ENCODE results near the gene UBL3. TPM values are rescaled to one million over a fixed set of nuclear protein-coding genes. Genes with fewer than 3 reads are reported as not detected.

The UBL3 gene
- total and polyA plus RNA-seq, 10 of the 15 experiments (the other 5 are each of a cell fraction or from before 2014, with no cell fraction given), result 5.5 to 13.7 (median 10.6) TPM

DNA sequence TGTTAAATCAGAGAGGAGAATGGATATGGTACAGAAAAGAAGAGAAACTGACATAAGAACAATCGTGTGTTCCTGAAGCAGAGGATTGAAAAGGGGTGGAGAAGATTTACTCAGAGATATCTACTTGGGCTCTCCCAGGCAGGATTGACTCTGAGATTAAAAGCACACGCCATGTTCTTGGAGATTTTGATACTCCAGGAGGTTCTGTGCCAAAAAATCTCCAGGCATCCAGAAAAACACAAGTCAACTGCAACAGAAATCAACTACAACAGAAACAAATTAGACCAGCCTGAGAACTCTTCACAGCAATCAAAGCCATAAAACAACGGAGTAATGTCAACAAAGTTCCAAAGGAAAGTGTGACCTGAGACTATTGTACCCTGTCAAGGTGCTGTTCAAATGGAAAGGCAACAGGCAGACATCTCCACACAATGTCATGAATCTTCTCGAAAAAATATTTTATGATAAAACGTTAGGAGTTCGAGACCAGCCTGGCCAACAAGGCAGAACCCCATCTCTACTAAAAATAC lies 104.2 kb downstream of the UBL3 start:
- intact Hi-C loops (cut with micrococcal nuclease; ENCODE audit: unreplicated experiment), result no loop called here
- H3K79me2 ChIP-seq (ENCODE audit: control insufficient read depth, insufficient read depth, low read length), result no peaks in the 10 kb centered on the region
- ChIA-PET RAD21 (ENCODE audit: unreplicated experiment) (no interaction called here), CTCF (no interaction called here), POLR2A (no interaction called here), SMC1A (ENCODE audit: uncharacterized antibody, unreplicated experiment) (no interaction called here)
- no peaks in the 10 kb centered on the region for H4K20me1 ChIP-seq (ENCODE audit: control insufficient read depth, insufficient read depth)
- no peaks in the 10 kb centered on the region for H3K36me3 ChIP-seq (ENCODE audit: control insufficient read depth in 2 of 2, insufficient read depth in 2 of 2, low read length in 1 of 2)
- no peak overlapping the region for H3K27ac ChIP-seq (ENCODE audit: control insufficient read depth, insufficient read depth)
- ATAC-seq, result no peak
- TF ChIP-seq PAX5 (IDR thresholded peaks at IDR 0.05; ENCODE audit: borderline replicate concordance, low read depth, low read length), result no peak
- TF ChIP-seq, protein P1, sequence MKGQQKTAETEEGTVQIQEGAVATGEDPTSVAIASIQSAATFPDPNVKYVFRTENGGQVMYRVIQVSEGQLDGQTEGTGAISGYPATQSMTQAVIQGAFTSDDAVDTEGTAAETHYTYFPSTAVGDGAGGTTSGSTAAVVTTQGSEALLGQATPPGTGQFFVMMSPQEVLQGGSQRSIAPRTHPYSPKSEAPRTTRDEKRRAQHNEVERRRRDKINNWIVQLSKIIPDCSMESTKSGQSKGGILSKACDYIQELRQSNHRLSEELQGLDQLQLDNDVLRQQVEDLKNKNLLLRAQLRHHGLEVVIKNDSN (IDR thresholded peaks at IDR 0.05; ENCODE audit: borderline replicate concordance, extremely low read length, insufficient read depth, low read depth, low read length), result no peak
- no peak for TF ChIP-seq MEF2B (IDR thresholded peaks at IDR 0.05; ENCODE audit: partially characterized antibody, poor library complexity, severe bottlenecking)
- TF ChIP-seq STAT1 (conservative IDR thresholded peaks at IDR 0.05), result no peak
- no peak for TF ChIP-seq RCOR1 (conservative IDR thresholded peaks at IDR 0.05; ENCODE audit: low read depth, low read length)
- TF ChIP-seq BHLHE40 (IDR thresholded peaks at IDR 0.05; ENCODE audit: borderline replicate concordance in 1 of 2, low read depth in 2 of 2, low read length in 1 of 2), result no peak
- no TSS peak for BruUV-seq (replicated peaks)
- WGBS (ENCODE audit: insufficient coverage, insufficient replicate concordance, low lambda C conversion rate, missing lambda C conversion rate), result 26% methylated on average over 6 of the region's 6 CpGs
- H3K4me2 ChIP-seq (ENCODE audit: control insufficient read depth, insufficient read depth), result no peak overlapping the region
- H3K4me1 ChIP-seq (ENCODE audit: control insufficient read depth, insufficient read depth, low read length), result no peaks in the 10 kb centered on the region; the same call in 1 of the 2 replicates
- no peak overlapping the region for H3K9ac ChIP-seq (ENCODE audit: control insufficient read depth, insufficient read depth, low read length)
- H3K9me3 ChIP-seq (replicated peaks; ENCODE audit: control insufficient read depth, insufficient read depth, low read length), result no peaks in the 10 kb centered on the region
- FAIRE-seq, result no peak
- no peak overlapping the region for H3K4me3 ChIP-seq
- no peak for DNase-seq (ENCODE audit: low read depth, low spot score)
- in situ Hi-C loops (cut with MboI), result no loop called here
- 0 out of 4 replicates have a peak, but pooled peaks cover 0 to 3% of the 10 kb centered on the region in 2 experiments for H3K27me3 ChIP-seq (replicated peaks in 1 of 2; ENCODE audit: control insufficient read depth in 2 of 2, insufficient read depth in 2 of 2, low read length in 1 of 2)
- H2AFZ ChIP-seq (ENCODE audit: control insufficient read depth, low read depth, low read length), result no peak overlapping the region

DNA sequence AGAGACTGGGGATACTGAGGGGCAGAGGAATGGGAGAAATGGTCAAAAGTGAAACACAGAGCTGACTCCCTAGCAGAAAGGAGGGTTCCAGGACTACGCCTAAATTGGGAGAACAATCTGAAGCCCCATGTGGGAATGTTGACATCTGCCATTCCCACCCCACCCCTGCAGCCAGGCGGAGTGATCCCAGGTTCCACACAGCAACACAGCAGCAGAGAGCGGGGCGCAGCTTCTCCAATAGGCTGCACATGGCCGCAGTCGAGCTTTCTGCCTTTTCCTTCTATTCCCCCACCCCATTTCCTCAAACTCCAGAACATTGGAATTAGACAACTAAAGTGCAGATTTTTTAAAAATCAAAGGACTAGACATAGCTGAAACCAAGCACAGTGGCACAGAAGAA lies 104.7 kb downstream of the UBL3 start:
- Histone ChIP-seq H3K27me3 (replicated peaks in 1 of 2; ENCODE audit: control insufficient read depth in 2 of 2, insufficient read depth in 2 of 2, low read length in 1 of 2) (0 out of 4 replicates have a peak, but pooled peaks cover 0 to 3% of the 10 kb centered on the region in 2 experiments), H3K36me3 (ENCODE audit: control insufficient read depth in 2 of 2, insufficient read depth in 2 of 2, low read length in 1 of 2) (no peaks in the 10 kb centered on the region), H3K9me3 (replicated peaks; ENCODE audit: control insufficient read depth, insufficient read depth, low read length) (no peaks in the 10 kb centered on the region), H2AFZ (ENCODE audit: control insufficient read depth, low read depth, low read length) (no peak overlapping the region), H3K79me2 (ENCODE audit: control insufficient read depth, insufficient read depth, low read length) (no peaks in the 10 kb centered on the region), H3K4me1 (ENCODE audit: control insufficient read depth, insufficient read depth, low read length) (no peaks in the 10 kb centered on the region; the same call in 1 of the 2 replicates), H4K20me1 (ENCODE audit: control insufficient read depth, insufficient read depth) (no peaks in the 10 kb centered on the region), H3K9ac (ENCODE audit: control insufficient read depth, insufficient read depth, low read length) (no peak overlapping the region), H3K4me3 (no peak overlapping the region), H3K4me2 (ENCODE audit: control insufficient read depth, insufficient read depth) (no peak overlapping the region), H3K27ac (ENCODE audit: control insufficient read depth, insufficient read depth) (no peak overlapping the region)
- intact Hi-C loops (cut with micrococcal nuclease; ENCODE audit: unreplicated experiment) (no loop called here), in situ Hi-C loops (cut with MboI) (no loop called here)
- WGBS (ENCODE audit: insufficient coverage, insufficient replicate concordance, low lambda C conversion rate, missing lambda C conversion rate), result 63% methylated on average over 6 of the region's 6 CpGs
- POLR2A ChIA-PET, result no interaction called here
- RAD21 ChIA-PET (ENCODE audit: unreplicated experiment), result no interaction called here
- SMC1A ChIA-PET (ENCODE audit: uncharacterized antibody, unreplicated experiment), result interaction anchor here (1.3 kb wide), 1 partner anchor 9 kb away, joined by 3 read pairs; no protein-coding TSS in a partner anchor
- no TSS peak for BruUV-seq (replicated peaks)
- no peak for TF ChIP-seq IKZF1 (conservative IDR thresholded peaks at IDR 0.05)
- TF ChIP-seq SRF (IDR thresholded peaks at IDR 0.05; ENCODE audit: low read depth in 2 of 2, low read length in 2 of 2), result no peak
- no peak for TF ChIP-seq CHD2 (IDR thresholded peaks at IDR 0.05; ENCODE audit: borderline replicate concordance, low read depth, low read length)
- TF ChIP-seq, protein P2, sequence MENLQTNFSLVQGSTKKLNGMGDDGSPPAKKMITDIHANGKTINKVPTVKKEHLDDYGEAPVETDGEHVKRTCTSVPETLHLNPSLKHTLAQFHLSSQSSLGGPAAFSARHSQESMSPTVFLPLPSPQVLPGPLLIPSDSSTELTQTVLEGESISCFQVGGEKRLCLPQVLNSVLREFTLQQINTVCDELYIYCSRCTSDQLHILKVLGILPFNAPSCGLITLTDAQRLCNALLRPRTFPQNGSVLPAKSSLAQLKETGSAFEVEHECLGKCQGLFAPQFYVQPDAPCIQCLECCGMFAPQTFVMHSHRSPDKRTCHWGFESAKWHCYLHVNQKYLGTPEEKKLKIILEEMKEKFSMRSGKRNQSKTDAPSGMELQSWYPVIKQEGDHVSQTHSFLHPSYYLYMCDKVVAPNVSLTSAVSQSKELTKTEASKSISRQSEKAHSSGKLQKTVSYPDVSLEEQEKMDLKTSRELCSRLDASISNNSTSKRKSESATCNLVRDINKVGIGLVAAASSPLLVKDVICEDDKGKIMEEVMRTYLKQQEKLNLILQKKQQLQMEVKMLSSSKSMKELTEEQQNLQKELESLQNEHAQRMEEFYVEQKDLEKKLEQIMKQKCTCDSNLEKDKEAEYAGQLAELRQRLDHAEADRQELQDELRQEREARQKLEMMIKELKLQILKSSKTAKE (IDR thresholded peaks at IDR 0.05; ENCODE audit: low read depth, poor library complexity, severe bottlenecking), result no peak
- no peak for TF ChIP-seq SMAD5 (IDR thresholded peaks at IDR 0.05; ENCODE audit: low read depth)
- no peak for TF ChIP-seq YBX1 (IDR thresholded peaks at IDR 0.05)
- no peak for TF ChIP-seq YY1 (IDR thresholded peaks at IDR 0.05; ENCODE audit: low read depth, low read length)
- TF ChIP-seq RCOR1 (conservative IDR thresholded peaks at IDR 0.05; ENCODE audit: low read depth, low read length), result no peak
- FAIRE-seq, result no peak
- CTCF ChIA-PET, result no interaction called here
- ATAC-seq, result no peak
- no peak for DNase-seq (ENCODE audit: low read depth, low spot score)
